Erythroblast (primary cell): Measurements from ENCODE around the gene SLC25A22.

Experiments
- GATA1 ChIP-seq: IDR thresholded peaks from 2 replicates; pipeline ENCODE4 v1.6.1; 2011; ENCODE audit warnings: low read depth, mild to moderate bottlenecking, control low read depth, low read length, moderate library complexity
- POLR2A ChIP-seq: IDR thresholded peaks from 2 replicates; pipeline ENCODE4 v1.6.1; 2011; ENCODE audit warnings: mild to moderate bottlenecking, low read length

GRCh38 chr11:747158-748006 is 50.7 kb downstream of the SLC25A22 start, which contains the start of gene TALDO1:
- TF ChIP-seq POLR2A (peak; percentile 79), GATA1 (no peak)
